Lower lobe of right lung (tissue), 2 donors: ENCODE results near the gene RNF34. TPM values are rescaled to one million over a fixed set of nuclear protein-coding genes. Genes with fewer than 3 reads are reported as not detected.

Experiments used
- ATAC-seq, 2 donors: fragments of 200-7000 bp; cut with Tn5 transposase; one replicate each; pipeline ENCODE4 v1.9.1; 2020 to 2022; ENCODE audit warnings: mild to moderate bottlenecking in 2 of 2, moderate library complexity in 2 of 2
- DNase-seq: peaks from one replicate; pipeline ENCODE4 v3.0.0-alpha.2; 2020
- H3K27ac ChIP-seq: fragments of 200-600 bp; one replicate; pipeline ENCODE4 v1.8.0; 2022
- H3K27me3 ChIP-seq: fragments of 200-600 bp; one replicate; pipeline ENCODE4 v1.8.0; 2022; ENCODE audit warnings: low read depth
- H3K36me3 ChIP-seq: fragments of 200-600 bp; one replicate; pipeline ENCODE4 v1.8.0; 2022; ENCODE audit warnings: mild to moderate bottlenecking
- H3K4me1 ChIP-seq: fragments of 200-600 bp; one replicate; pipeline ENCODE4 v1.8.0; 2022
- H3K4me3 ChIP-seq: fragments of 200-600 bp; one replicate; pipeline ENCODE4 v1.8.0; 2022; ENCODE audit warnings: mild to moderate bottlenecking
- H3K9me3 ChIP-seq: fragments of 200-600 bp; one replicate; pipeline ENCODE4 v1.8.0; 2022
- intact Hi-C: fragments of 100-400 bp; cut with DNase I; formaldehyde crosslinking; loops from one replicate; pipeline ENCODE4 v1.11.0; 2022
- total RNA-seq: library from RNA; stranded (reverse); fragmentation: NEBNext Ultra II Directional; extraction: Animal tissue kit (Norgen Biotek cat#: 25700); gene quantifications from one replicate; pipeline ENCODE4 v1.2.1, GENCODE V29; 2021
- TF ChIP-seq, protein P1 (sequence below): fragments of 200-600 bp; IDR thresholded peaks from one replicate; pipeline ENCODE4 v1.8.0; 2022; ENCODE audit warnings: antibody characterized with exemption, mild to moderate bottlenecking
- donor health status: DM: no; HTN: yes; CAD: no; lungs with severe emphysema.

The RNF34 gene
- total RNA-seq, 1 donor from 2014 or later, result 23.0 TPM

DNA sequence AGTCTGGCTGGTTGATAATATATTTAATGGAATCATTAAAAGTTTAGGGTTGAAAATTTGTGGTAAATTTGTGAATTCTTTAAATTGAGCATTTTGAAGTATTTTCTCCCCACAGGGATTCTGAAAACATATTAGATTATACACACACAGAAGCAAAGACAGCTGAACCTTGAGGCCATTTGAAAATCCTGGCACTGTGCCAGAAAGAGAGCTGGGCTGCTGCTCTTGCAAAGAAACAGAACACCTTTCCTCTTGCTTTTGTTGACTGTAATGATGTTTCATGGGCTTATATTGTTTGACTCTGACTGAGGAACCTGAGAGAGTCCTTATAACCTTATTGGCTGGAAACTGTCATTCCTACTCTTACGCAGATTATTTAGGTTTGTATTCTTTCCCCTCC lies 4.8 kb downstream of the RNF34 start:
- Histone ChIP-seq H3K36me3 (peaks cover 49% of the 10 kb centered on the region), H3K4me3 (no peak overlapping the region), H3K27ac (no peak overlapping the region), H3K4me1 (peaks cover 20% of the 10 kb centered on the region), H3K27me3 (no peaks in the 10 kb centered on the region), H3K9me3 (no peaks in the 10 kb centered on the region)
- no peak for ATAC-seq
- no peak for DNase-seq
- TF ChIP-seq, protein P1, sequence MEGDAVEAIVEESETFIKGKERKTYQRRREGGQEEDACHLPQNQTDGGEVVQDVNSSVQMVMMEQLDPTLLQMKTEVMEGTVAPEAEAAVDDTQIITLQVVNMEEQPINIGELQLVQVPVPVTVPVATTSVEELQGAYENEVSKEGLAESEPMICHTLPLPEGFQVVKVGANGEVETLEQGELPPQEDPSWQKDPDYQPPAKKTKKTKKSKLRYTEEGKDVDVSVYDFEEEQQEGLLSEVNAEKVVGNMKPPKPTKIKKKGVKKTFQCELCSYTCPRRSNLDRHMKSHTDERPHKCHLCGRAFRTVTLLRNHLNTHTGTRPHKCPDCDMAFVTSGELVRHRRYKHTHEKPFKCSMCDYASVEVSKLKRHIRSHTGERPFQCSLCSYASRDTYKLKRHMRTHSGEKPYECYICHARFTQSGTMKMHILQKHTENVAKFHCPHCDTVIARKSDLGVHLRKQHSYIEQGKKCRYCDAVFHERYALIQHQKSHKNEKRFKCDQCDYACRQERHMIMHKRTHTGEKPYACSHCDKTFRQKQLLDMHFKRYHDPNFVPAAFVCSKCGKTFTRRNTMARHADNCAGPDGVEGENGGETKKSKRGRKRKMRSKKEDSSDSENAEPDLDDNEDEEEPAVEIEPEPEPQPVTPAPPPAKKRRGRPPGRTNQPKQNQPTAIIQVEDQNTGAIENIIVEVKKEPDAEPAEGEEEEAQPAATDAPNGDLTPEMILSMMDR, result no peak
- intact Hi-C loops, result no loop called here

DNA sequence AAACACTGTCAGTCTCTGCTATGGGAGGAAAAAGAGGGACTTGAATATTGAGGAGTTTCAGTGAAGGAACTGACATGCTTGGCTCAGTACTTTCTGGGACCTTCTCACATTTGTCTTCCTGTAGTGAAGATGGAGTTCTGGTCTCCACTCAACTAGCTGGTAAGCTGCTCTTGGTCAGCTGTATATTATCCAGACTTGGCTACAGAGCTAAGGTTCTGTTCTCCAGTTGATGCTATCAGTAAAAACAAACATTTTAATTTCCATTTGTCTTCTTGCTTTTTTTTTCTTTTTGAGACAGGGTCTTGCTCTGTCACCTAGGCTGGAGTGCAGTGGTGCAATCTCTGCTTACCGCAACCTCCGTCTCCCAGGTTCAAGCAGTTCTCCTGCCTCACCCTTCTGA lies 5.3 kb downstream of the RNF34 start:
- Histone ChIP-seq H3K36me3 (peaks cover 49% of the 10 kb centered on the region), H3K9me3 (no peaks in the 10 kb centered on the region), H3K27ac (no peak overlapping the region), H3K4me1 (peaks cover 20% of the 10 kb centered on the region), H3K27me3 (no peaks in the 10 kb centered on the region), H3K4me3 (no peak overlapping the region)
- no peak for DNase-seq
- ATAC-seq, result no peak
- intact Hi-C loops, result no loop called here
- TF ChIP-seq, protein P1, result no peak

DNA sequence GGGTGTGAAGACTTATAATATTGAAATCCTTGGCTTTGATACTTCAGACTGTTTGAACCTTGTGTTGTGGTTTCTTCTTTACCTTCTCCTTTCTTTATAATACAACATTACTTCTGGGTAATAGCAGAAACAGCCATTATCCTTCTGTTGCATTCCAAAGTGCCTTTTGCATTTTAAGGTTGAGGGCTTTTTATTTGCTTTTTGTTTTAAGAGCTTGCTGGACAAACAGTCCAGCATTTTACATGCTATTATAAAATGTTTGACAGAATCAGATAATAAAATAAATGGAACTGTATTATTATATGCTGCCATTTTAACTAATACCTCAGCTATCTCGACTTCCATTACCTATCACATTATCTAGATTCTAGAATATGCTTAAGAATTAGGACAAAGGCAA lies 14.0 kb downstream of the RNF34 start:
- ATAC-seq, result no peak
- no peak overlapping the region for H3K27ac ChIP-seq
- peaks cover 46% of the 10 kb centered on the region for H3K36me3 ChIP-seq
- H3K4me3 ChIP-seq, result no peak overlapping the region
- TF ChIP-seq, protein P1, result no peak
- H3K9me3 ChIP-seq, result no peaks in the 10 kb centered on the region
- no peaks in the 10 kb centered on the region for H3K27me3 ChIP-seq
- peaks cover 10% of the 10 kb centered on the region for H3K4me1 ChIP-seq
- intact Hi-C loops, result no loop called here
- no peak for DNase-seq

DNA sequence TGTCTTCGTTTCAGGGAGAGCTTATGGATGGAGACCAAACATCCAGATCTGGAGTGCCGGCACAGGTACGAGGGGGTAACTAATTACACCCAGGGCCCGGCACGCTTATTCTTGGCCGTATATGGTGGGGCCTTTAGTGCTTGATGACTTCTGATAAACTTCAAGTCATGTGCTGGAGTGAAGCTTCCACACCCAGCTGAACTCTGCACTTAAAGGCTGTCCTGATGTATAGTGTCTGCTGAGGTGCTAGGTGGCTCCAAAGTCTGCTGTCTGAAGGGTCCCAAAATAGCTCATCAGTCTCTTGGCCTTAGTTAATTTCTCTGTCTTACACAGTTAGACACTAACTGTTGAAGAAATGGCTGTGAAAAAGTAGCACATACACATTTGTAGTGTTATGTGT lies 17.9 kb downstream of the RNF34 start:
- ATAC-seq (no peak), DNase-seq (no peak)
- Histone ChIP-seq H3K9me3 (no peaks in the 10 kb centered on the region), H3K4me3 (no peak overlapping the region), H3K36me3 (peaks cover 83% of the 10 kb centered on the region), H3K27me3 (no peaks in the 10 kb centered on the region), H3K27ac (no peak overlapping the region), H3K4me1 (peaks cover 10% of the 10 kb centered on the region)
- intact Hi-C loops, result no loop called here
- TF ChIP-seq, protein P1, result no peak

DNA sequence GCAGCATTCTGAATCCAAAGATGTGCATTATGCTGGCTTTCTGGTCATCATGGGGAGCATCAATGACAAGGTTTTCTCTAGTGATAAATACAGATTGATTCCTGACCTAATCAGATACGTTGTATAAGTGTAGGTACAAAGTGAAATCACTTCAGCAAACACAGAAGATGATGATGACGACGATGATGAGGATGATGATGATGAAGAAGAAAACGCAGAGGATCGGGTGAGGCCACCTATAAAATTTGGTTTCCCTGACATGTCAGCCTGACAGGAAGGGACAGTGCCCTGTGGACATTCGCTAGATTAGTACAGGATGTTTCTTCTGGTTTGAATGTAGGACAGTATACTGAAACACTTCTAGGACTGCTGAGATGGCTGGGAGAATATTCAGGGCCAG lies 20.2 kb downstream of the RNF34 start:
- H3K36me3 ChIP-seq, result peaks cover 99% of the 10 kb centered on the region

More for the DNA sequence above, 20.2 kb downstream of the RNF34 start:
- H3K27ac ChIP-seq, result no peak overlapping the region
- intact Hi-C loops, result no loop called here
- no peaks in the 10 kb centered on the region for H3K27me3 ChIP-seq
- no peaks in the 10 kb centered on the region for H3K4me1 ChIP-seq
- TF ChIP-seq, protein P1, result no peak
- no peaks in the 10 kb centered on the region for H3K9me3 ChIP-seq
- no peak for ATAC-seq
- H3K4me3 ChIP-seq, result no peak overlapping the region
- no peak for DNase-seq
